Activated CD8-positive, alpha-beta memory T cell treated with anti-CD3 and anti-CD28 coated beads for 48 hours (primary cell): Measurements from ENCODE around the gene MBNL3.
"Not testable (repeated sequence)": the region's sequence is repeated elsewhere in the genome, so short reads cannot be mapped to it uniquely, and the experiment has no call there.

Experiments
- DNase-seq, 3 experiments: peaks; one replicate each; pipeline ENCODE4 v3.0.0-alpha.2; 2020; ENCODE audit warnings: low read depth in 2 of 3, low spot score in 2 of 3

Gene MBNL3

DNA sequence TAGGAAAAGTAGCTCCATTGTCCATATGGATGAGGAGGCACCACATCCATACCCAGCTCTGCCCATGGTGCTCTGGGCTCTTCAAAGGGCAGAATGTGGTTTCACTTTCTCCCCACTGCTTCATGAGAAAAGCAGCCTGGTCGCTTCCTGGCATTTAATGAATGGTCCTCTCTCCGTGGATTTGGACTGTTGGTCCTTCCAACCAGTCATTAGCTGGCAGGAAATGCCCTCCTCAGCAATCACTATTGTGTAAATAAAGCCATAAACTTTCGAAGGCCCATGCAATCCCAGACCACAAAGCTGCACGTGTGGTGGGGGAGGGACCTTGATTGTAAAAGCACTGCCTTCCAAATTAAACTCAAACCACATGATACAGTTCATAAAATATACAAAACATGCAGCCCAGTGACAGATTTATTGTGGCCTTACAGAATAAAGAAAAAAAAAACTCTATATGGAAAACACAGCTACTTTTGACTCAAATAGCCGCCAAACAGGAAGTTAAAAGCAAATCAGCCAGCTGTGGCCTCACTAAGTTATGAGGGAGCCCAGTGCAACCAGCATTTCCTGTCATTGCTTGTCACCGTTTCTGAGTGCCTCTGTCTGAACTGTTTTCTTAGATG lies 8.1 kb downstream of the MBNL3 start:
- DNase-seq = no peak

DNA sequence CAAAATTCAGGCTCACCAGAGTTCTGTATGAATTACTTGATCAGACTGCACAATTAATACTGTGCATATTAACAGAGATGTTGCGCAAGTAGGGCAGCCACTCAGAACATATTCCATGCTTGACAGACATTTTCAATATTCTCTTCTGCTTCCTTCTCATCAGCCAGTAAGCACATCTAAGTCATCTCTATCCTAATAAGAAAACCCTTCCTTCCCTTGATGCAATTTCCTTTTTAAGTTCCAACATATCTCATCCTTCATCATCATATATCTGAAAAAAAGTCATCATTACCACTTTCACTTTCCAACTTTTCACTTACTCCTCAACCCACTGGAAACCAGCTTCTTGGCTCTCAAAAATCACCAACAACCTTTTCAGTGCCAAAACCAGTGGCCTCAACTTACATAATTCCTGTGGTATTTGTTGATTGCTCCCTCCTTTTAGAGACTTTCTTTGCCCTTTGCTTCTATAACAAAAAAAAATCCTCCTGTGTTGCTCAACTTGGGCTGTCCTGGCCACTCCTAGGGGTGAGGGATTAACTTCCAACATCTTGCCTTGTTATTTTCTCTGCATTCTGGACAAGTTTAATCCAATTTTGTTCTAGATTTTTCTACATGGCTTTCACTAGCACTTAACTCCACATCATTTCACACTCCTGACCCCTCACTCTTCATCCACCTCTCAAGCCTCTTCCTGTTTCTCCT lies 14.1 kb downstream of the MBNL3 start:
- no peak for DNase-seq

DNA sequence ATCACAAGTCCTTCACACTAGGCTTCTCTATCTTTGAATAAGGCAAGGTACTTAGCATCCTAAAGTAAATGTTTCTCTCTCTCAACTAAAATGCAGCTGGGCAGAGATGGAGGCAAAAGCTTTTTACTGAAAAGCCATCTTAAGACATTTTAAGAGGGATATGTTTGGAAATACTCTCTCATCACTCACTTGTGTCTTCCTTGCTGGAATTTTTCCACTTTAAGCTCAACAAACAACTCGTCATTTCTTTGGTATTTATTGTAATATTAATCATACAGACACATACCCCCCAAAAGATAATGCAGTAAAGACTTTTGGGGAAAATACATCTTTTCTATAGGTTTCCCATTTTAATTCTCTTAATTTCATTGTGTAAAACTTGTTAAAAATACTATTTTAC lies 16.4 kb downstream of the MBNL3 start:
- no peak for DNase-seq

DNA sequence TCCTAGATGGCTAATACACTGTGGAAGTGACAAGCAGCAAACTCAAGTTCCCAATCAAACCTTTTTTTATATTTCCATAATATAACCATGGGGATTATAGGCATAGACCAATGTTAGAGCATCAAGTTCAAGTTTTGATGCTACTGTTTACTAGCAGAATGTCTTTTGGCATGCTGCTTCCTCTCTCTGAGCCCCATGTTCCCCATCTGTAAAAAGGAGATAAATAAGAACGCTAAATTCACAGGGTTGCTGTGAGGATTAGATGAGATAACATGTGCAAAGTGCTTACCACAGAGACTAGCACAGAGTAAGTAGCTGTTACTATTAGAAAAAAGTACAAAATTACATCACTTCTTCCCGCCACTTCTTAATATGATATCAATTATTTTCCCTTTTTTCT lies 18.0 kb downstream of the MBNL3 start:
- no peak for DNase-seq

DNA sequence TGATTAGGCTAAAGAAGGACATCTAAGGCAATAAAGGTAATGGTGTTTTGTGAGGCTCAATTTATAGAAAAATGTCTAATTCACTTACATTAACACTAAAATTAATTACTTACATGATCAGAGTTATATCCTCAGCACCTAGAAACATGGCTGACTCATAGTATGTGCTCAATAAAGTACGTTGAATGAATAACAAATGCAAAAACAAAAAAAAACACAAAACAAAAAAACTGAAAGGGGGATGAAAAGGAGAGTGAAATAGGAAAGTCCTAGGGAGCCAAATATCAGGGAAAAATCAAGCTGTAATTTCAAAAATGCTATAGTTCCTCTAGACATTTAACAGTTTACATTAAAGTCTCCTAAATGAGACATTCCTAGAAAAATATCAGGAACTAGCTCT lies 18.7 kb downstream of the MBNL3 start:
- no peak for DNase-seq

DNA sequence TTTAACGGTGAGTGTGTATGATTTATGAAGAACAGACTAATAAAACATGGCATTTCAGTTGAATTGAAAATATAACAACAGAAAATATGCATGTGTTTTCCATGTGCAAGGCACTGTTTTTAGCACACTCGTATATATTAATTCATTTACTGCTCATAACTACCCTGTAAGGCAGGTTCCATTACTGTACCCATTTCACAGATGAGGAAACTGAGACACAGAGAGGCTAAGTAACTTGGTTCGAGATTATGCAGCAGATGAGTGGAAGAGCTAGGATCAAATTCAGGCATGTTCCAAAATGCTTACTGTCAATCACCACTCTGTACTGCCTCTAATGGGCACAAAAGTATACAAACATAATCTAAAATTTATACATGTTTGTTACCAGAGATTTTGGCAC lies 20.4 kb downstream of the MBNL3 start:
- DNase-seq = no peak

DNA sequence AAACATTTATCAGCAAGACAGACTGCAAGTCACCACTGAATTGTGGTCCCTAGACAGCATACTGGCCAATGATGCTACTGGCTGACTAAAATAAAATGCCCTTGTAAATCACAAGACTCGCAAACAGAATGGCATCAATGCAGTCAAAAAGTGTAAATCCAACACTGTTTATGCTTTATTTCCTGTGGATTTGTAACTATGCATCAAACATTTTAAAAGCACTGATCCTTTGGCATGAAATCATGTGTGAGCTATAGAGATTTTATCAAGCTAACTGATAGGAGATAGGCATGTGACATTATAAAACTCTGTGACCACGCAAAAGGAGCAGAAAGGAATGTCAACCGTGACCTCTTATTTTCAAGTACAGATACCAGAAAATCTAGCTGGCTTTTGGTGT lies 20.8 kb downstream of the MBNL3 start:
- DNase-seq = no peak

DNA sequence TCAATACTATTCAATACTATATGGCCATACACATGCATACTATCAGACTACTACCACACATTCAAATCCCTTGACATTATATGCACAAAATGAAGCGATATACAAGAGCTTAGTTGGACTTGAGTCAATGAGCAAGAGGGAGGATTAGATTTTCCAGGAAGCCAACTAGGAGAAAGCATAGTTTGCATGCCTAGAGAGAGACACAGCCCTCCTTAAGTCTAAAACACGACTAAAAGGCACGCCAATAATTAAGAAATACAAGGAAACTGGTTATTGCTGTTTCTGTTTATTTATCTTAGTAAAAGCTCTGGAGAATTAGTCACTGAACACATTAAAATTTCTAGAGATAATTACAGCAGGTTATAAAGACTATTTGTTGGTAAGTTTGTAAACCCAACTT lies 21.8 kb downstream of the MBNL3 start:
- DNase-seq = no peak

DNA sequence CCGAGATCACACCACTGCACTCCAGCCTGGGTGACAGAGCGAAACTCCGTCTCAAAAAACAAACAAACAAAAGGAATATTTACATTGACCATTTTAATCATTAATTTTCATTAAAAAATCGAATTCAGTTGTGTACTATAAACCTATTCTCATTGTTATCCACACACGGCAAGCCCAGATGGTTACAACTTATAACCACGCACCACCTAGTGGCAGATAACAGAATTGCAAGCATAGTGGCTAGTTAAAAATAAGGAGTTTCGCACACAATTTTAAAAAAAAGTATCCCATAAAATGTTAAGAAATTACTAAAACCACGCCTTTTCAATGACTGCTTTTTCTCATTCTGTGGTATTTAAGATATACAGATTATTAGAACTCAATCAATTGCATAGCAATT lies 25.4 kb downstream of the MBNL3 start:
- DNase-seq = no peak

DNA sequence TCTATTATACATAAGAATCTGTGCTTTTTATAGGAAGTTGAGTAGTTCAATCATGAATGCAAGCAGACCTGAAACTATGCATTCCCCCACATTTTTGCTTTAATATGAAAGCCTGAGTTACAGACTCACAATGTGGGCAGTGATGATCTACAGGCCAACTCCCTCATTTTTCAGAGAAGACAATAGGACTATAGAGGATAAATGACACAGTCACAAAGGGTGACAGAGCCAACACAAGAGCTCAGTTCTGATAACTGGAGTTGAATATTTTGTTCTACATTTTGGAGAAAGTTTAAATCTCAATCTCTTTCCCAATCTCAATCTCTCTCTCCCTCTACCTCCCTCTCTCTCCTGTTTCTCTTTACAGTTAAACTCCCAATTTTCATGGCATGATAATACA lies 27.0 kb downstream of the MBNL3 start:
- DNase-seq = no peak

DNA sequence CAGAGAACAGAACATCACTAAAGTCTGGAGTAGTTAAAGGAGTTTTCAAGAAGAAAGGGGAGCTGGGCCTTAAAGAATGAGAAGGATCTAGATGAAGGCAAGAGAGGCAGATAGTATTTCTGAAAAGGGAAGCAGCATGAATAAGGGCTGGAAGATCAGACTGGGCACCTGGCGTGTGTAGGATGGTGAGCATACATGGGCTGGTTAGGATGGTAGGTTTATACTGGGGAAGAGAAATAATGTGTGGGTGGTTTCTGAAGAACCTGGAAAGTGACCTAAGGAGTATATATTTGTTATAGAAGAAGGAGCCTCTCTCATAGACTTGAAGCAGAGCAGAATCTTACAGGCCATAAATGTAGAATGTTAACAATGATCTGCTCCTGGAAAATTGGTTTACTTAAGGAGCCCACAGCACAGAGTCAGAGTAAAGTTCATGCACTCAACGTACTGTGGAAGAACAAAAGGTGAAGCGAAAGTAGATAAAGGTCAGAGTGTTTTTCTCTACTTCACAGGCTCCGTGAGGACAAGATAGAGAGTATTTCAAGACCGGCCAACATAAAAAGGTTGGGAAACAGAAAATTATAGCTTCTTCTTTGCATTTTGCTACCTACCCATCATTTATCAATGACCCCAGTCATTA lies 35.8 kb downstream of the MBNL3 start:
- no peak for DNase-seq

DNA sequence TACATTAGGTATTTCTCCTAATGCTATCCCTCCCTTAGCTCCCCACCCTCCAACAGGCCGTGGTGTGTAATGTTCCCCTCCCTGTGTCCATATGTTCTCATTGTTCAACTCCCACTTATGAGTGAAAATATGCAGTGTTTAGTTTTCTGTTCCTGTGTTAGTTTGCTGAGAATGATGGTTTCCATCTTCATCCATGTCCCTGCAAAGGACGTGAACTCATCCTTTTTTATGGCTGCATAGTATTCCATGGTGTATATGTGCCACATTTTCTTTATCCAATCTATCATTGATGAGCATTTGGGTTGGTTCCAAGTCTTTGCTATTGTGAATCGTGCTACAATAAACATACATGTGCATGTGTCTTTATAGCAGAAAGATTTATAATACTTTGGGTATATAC lies 42.9 kb downstream of the MBNL3 start:
- not testable (repeated sequence) for DNase-seq

DNA sequence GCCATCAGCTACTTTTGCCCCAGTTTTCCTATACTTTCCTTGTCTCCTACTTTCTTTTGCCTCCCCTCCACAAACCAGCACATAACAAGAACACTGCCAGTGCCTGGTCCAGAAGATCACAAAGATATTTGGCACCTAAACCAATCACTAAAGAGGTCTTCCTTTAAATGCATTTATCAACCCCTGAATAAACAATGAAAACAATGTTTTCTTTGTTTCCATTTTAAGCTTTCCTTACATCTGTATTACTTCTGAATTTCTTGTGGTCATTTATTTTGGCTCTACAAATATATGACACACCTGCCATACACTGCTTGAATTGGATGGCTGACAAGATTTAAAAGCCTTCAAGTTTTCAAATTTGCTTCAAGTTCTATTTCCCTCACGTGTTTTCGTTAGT lies 43.9 kb downstream of the MBNL3 start:
- DNase-seq = no peak

DNA sequence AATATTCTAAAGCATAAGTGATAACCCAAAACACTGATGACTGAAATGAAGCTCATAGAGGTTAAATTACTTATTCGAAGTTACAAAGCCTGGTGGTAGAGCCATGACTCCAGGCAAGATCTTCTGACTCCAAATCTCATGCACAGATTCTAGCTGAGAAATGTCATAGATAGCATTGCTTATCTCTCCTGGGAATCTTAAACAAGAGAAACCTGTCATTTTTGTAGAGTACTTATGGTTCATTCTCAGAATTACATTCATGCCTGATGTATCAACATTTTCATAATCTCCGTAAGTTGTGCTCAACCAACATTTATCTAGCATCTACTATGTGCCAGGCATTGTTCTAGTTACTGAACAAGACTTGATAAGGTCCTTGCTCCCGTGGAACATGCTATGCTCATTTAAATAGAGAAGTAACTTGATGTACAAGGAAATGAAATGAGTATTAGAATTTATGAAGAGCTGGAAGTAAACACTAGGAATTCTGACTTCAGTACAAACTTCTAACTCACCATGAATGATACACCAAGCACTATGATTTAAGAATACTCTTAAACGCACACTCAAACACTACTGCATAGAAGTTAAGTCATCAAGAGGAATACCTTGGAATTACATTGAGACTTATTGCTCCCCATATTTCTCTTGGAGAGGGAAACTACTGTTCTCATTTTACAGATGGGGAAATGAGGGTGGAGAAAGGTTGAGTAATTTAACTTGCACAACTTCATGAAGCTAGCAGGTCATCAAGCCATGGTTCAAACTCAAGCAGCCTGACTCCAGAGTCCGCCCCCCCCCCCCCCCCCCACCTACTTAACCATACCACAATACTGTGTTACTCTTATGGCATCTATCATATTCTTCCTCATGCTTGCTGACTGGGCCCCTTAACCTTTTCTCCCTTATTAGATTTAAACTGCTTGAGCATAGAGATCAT lies 45.4 kb downstream of the MBNL3 start:
- no peak for DNase-seq

DNA sequence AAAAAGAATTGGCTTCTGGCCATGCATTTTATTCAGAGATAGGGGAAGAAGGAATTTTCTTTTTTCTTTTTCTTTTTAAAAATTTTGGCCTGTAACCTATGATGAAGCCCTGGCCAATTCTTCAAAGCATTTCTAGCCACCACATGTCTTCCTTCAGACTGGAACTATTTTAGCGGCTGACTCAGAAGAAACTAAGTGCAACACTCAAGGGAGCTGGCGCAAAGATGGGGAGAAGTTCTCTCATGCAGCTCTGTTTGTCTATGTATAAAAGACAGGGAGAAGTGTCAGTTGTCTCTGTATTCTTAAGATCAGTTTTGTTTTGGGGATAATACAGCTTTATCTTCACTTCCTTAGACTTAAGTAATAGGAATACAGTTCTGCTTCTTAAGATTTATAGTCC lies 46.1 kb downstream of the MBNL3 start:
- DNase-seq = no peak

DNA sequence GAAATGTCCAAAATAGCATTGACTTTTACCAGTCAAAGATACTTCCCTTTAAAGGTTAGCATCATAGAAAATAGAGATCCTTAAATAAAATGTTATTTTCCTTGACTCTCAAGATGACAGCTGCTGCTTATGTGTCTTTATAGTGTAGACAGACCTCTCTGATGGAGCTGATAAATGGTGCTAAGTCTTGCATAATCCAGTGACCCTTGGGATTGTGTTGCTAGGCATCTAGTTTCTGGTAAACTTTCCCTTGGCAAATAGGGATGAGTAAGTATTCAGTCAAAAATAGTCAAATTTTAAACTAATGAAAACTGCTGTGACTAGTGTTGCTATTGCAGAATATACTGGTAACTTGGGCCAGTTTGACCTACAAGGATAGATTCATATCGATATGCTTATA lies 53.6 kb downstream of the MBNL3 start:
- DNase-seq = no peak

DNA sequence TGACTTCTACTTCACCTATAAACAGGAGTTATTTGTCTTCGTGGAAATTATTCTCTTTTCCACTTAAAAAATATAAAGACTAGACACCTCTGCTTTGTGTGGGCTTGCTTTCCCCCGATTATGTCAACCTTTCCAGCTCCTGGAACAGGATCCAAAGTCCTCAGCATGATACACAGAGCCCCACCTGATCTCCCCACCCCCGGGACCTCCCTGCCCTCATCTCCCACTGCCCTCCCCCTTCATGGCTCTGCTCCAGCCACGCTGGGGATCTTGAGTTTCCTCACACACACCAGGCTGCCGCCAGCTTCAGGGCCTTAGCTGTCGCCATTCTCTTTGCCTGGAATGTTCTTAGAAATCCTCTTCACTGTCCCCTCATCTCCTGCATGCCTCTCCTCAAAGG lies 55.3 kb downstream of the MBNL3 start:
- no peak for DNase-seq

DNA sequence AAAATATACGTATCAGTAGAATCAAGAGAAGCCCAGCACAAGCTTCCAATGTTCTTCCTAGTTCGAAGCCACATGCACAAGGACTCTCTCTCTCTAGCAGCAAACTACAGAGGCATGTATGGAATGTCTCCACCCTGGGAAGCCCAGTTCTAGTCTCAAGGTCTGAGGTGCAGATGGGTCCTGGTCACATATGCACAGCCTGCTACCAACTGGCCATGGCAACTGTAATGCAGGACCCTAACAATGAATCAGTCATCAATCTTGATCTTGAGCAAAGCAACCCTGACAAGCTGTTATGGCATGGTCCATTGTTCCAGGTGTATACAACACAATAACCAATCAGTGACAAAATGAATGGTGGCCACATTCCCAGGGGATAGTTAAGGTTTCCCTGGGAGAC lies 55.8 kb downstream of the MBNL3 start:
- DNase-seq = no peak

DNA sequence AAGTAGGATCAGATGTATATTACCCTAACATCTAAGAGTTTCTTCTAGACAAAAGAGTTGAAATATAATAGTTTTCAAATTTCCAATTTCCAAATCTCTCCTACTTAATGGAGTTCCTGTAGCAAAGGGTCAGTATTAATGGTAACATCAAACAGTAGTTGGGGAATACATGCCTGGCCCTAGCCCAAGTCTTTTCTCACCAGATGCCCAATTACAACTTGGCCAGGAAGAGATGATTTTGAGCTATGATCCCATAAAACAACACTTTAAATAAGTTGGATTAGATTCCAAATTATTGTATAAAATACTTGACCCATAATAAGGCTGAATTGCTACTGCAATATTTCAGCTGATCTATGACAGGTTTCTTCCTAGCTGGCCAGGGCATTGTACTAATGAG lies 59.9 kb downstream of the MBNL3 start:
- DNase-seq = no peak

DNA sequence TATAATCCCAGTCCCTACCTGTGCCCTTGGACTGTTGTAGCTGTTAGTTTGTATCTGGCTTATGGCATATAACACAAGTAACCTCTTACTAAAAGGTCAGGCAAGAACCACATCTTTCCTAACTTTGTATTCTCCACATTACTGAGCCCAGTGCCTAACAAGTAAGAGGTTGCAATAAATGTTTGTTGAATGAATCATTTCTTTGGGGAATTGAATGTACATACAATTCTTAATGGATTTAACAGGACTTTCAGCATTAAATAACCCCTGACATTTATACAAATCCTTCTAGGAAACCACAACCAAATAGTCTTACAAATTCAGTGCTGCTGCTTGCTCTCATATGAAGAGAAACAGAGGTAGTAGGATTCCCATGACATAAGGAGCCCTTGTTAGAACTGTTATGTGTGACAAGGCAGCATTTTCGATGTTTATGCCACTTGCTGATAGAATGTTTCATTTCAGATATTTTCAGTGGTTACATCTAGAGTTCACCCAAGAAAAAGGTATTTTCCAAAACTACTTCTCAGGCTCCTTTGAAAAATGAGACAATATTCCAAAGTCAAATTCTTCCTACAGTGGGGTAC lies 62.0 kb downstream of the MBNL3 start:
- no peak for DNase-seq

DNA sequence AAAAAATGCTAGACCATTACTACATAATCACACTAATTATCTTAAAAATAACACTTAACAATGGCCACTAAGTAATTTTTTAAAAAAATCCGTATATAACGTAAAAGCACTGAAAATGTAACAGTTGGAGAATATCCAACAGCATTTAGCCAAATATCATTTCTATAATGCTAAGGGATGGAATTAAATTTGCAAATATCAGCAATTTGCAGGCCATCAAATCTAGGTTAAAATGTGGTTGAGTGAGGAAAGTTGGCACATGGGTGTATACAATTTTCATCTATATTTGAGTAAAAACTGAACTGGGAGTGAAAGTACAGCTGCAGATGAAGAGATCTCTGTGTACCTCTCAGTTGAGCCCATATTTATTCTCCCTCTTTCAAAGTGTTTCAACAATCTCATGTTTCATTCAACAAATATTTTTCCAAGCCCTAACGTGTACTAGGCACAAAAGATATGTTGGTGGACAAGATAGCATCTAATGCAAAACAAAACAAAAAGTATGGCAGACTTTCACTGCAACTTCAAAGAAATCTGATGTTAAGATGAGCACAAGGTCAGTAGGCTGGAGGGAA lies 63.0 kb downstream of the MBNL3 start:
- DNase-seq = no peak
